ENCODE data around the gene TMBIM1. TPM values are rescaled to one million over a fixed set of nuclear protein-coding genes. Genes with fewer than 3 reads are reported as not detected.

The TMBIM1 gene
- total and polyA plus RNA-seq, 8 donors, result 56.6 to 196 (median 159) TPM

GRCh38 chr2:218329027-218329825 lies 36.9 kb upstream of the TMBIM1 start:
- Histone ChIP-seq H3K4me3 (no peak overlapping the region), H3K27ac (no peak overlapping the region), H3K27me3 (no peaks in the 10 kb centered on the region), H3K9me3 (no peaks in the 10 kb centered on the region), H3K4me1 (no peaks in the 10 kb centered on the region), H3K36me3 (no peaks in the 10 kb centered on the region)
- 85 to 89% methylated on average over 18 of the region's 18 CpGs for WGBS, 2 donors
- no peak for DNase-seq
- ATAC-seq, result no peak
- FAIRE-seq, result no peak
- TF ChIP-seq CTCF (IDR thresholded peaks at IDR 0.05), result no peak
- intact Hi-C loops (cut with DNase I), result no loop called here

- 91 to 92% methylated on average over 2 of the region's 2 CpGs for WGBS, 2 donors
- Histone ChIP-seq H3K27me3 (no peaks in the 10 kb centered on the region), H3K4me3 (no peak overlapping the region), H3K27ac (no peak overlapping the region), H3K36me3 (no peaks in the 10 kb centered on the region), H3K9me3 (no peaks in the 10 kb centered on the region), H3K4me1 (peaks cover 0 to 4% (median 0%) of the 10 kb centered on the region in 3 donors)
- FAIRE-seq, result no peak
- TF ChIP-seq CTCF (IDR thresholded peaks at IDR 0.05), result no peak
- DNase-seq, result no peak
- ATAC-seq, result no peak
- intact Hi-C loops (cut with DNase I), result no loop called here
Measured at GRCh38 chr2:218328294-218328693, 36.0 kb upstream of the TMBIM1 start.

- no peaks in the 10 kb centered on the region for H3K9me3 ChIP-seq
- no peaks in the 10 kb centered on the region for H3K27me3 ChIP-seq
- no peaks in the 10 kb centered on the region for H3K36me3 ChIP-seq
- 71 to 82% methylated on average over 11 of the region's 11 CpGs for WGBS, 2 donors
- ATAC-seq (no peak), DNase-seq (no peak), FAIRE-seq (no peak)
- peaks cover 0 to 4% (median 0%) of the 10 kb centered on the region in 3 donors for H3K4me1 ChIP-seq
- H3K4me3 ChIP-seq, result no peak overlapping the region
- no peak overlapping the region for H3K27ac ChIP-seq
- no peak for TF ChIP-seq CTCF (IDR thresholded peaks at IDR 0.05)
- intact Hi-C loops (cut with DNase I), result no loop called here
Measured at GRCh38 chr2:218327451-218328210, 35.3 kb upstream of the TMBIM1 start.

- 66% methylated on average over 2 of the region's 2 CpGs for WGBS, 2 donors
- FAIRE-seq, result no peak
Measured at GRCh38 chr2:218326315-218326714, 34.0 kb upstream of the TMBIM1 start.

More at GRCh38 chr2:218326315-218326714, 34.0 kb upstream of the TMBIM1 start:
- no peak for DNase-seq
- H3K27ac ChIP-seq, result no peak overlapping the region
- no peak for TF ChIP-seq CTCF (IDR thresholded peaks at IDR 0.05)
- intact Hi-C loops (cut with DNase I), result no loop called here
- H3K36me3 ChIP-seq, result no peaks in the 10 kb centered on the region
- H3K4me1 ChIP-seq, result peaks cover 0 to 9% (median 0%) of the 10 kb centered on the region in 3 donors
- no peaks in the 10 kb centered on the region for H3K9me3 ChIP-seq
- ATAC-seq, result no peak
- H3K4me3 ChIP-seq, result no peak overlapping the region
- no peaks in the 10 kb centered on the region for H3K27me3 ChIP-seq
